HepG2 (cell line): ENCODE results near the gene CCDC80. TPM values are rescaled to one million over a fixed set of nuclear protein-coding genes. Genes with fewer than 3 reads are reported as not detected.

Source experiments
- EZH2 ChIP-seq: conservative IDR thresholded peaks from 2 replicates; pipeline ENCODE4 v1.6.1; 2012; ENCODE audit warnings: mild to moderate bottlenecking, low read depth, low read length, moderate library complexity
- FOXP1 ChIP-seq, 2 experiments: fragments of 450-650 bp in 1 of 2; IDR thresholded peaks; 2 replicates each; pipeline ENCODE4 v1.6.1; 2017 to 2018; ENCODE audit warnings: antibody characterized with exemption in 1 of 2
- MTF1 ChIP-seq: sonication (generic); formaldehyde crosslinking; IDR thresholded peaks from 2 replicates; pipeline ENCODE4 v1.5.0; 2020; ENCODE audit warnings: missing genetic modification reagents
- MYC ChIP-seq: sonication (generic); formaldehyde crosslinking; IDR thresholded peaks from 2 replicates; pipeline ENCODE4 v1.9.0; 2021; ENCODE audit warnings: missing genetic modification reagents, borderline replicate concordance
- REXO4 ChIP-seq: sonication (generic); formaldehyde crosslinking; IDR thresholded peaks from 2 replicates; pipeline ENCODE4 v1.8.0; 2022; ENCODE audit warnings: missing genetic modification reagents, mild to moderate bottlenecking, borderline replicate concordance
- RORA ChIP-seq: sonication (generic); formaldehyde crosslinking; IDR thresholded peaks from 2 replicates; pipeline ENCODE4 v1.5.0; 2020; ENCODE audit warnings: mild to moderate bottlenecking, missing genetic modification reagents, moderate library complexity
- ZBTB21 ChIP-seq: sonication (generic); formaldehyde crosslinking; IDR thresholded peaks from 2 replicates; pipeline ENCODE4 v1.4.0; 2020; ENCODE audit warnings: missing genetic modification reagents
- ZNF10 ChIP-seq: sonication (generic); formaldehyde crosslinking; IDR thresholded peaks from 2 replicates; pipeline ENCODE4 v1.4.0; 2020; ENCODE audit warnings: mild to moderate bottlenecking, low read depth, missing genetic modification reagents, borderline replicate concordance
- ZNF17 ChIP-seq: sonication (generic); formaldehyde crosslinking; IDR thresholded peaks from 2 replicates; pipeline ENCODE4 v1.5.0; 2020; ENCODE audit warnings: mild to moderate bottlenecking, missing genetic modification reagents
- ZNF550 ChIP-seq: sonication (generic); formaldehyde crosslinking; IDR thresholded peaks from 2 replicates; pipeline ENCODE4 v1.4.0; 2020; ENCODE audit warnings: mild to moderate bottlenecking, missing genetic modification reagents, borderline replicate concordance
- ZNF558 ChIP-seq: sonication (generic); formaldehyde crosslinking; IDR thresholded peaks from 2 replicates; pipeline ENCODE4 v1.9.0; 2022; ENCODE audit warnings: mild to moderate bottlenecking, missing genetic modification reagents, borderline replicate concordance
- ZNF703 ChIP-seq: sonication (generic); formaldehyde crosslinking; IDR thresholded peaks from 2 replicates; pipeline ENCODE4 v1.5.1; 2020; ENCODE audit warnings: missing genetic modification reagents, mild to moderate bottlenecking, moderate library complexity, borderline replicate concordance
- ZNF710 ChIP-seq: sonication (generic); formaldehyde crosslinking; IDR thresholded peaks from 2 replicates; pipeline ENCODE4 v1.5.0; 2020; ENCODE audit warnings: mild to moderate bottlenecking, missing genetic modification reagents, borderline replicate concordance
- ZSCAN22 ChIP-seq: sonication (generic); formaldehyde crosslinking; IDR thresholded peaks from 2 replicates; pipeline ENCODE4 v1.4.0; 2020; ENCODE audit warnings: mild to moderate bottlenecking, missing genetic modification reagents
- polyA plus RNA-seq, 8 experiments: library from polyadenylated mRNA; depleted of rRNA in 3 of 8; stranded (reverse) in 7 of 8; unstranded in 1 of 8; fragments of >200 nt; fragmentation: Illumina TruSeq in 4 of 8; extraction: Trizol in 4 of 8; gene quantifications; 2 replicates each; pipeline versions ENCODE4 v1.2.1 to v1.2.3, GENCODE V29; 2011 to 2016; ENCODE audit warnings: low read depth in 4 of 8, missing spikeins in 1 of 8, mixed read lengths in 1 of 8; ENCODE audit not compliant: insufficient read depth in 1 of 8
- total RNA-seq, 5 experiments: library from RNA; depleted of rRNA; stranded (reverse); fragments of >200 nt; fragmentation: Illumina TruSeq; extraction: Trizol; gene quantifications; 2 replicates each; pipeline ENCODE4 v1.2.3, GENCODE V29; 2016; ENCODE audit warnings: low read depth in 1 of 5
- TF ChIP-seq, protein P1 (sequence below): sonication (generic); formaldehyde crosslinking; IDR thresholded peaks from 2 replicates; pipeline ENCODE4 v1.8.0; 2022; ENCODE audit warnings: missing genetic modification reagents, mild to moderate bottlenecking, inconsistent platforms, borderline replicate concordance
- TF ChIP-seq, protein P2 (sequence below): sonication (generic); formaldehyde crosslinking; IDR thresholded peaks from 2 replicates; pipeline ENCODE4 v1.4.0; 2020; ENCODE audit warnings: missing genetic modification reagents, borderline replicate concordance
- TF ChIP-seq, protein P3 (sequence below): sonication (generic); formaldehyde crosslinking; IDR thresholded peaks from 2 replicates; pipeline ENCODE4 v1.9.0; 2021; ENCODE audit warnings: mild to moderate bottlenecking, missing genetic modification reagents

The CCDC80 gene
- total and polyA plus RNA-seq, 2 of the 13 experiments (the other 11 are each of a cell fraction or from before 2014, with no cell fraction given) = not detected

DNA sequence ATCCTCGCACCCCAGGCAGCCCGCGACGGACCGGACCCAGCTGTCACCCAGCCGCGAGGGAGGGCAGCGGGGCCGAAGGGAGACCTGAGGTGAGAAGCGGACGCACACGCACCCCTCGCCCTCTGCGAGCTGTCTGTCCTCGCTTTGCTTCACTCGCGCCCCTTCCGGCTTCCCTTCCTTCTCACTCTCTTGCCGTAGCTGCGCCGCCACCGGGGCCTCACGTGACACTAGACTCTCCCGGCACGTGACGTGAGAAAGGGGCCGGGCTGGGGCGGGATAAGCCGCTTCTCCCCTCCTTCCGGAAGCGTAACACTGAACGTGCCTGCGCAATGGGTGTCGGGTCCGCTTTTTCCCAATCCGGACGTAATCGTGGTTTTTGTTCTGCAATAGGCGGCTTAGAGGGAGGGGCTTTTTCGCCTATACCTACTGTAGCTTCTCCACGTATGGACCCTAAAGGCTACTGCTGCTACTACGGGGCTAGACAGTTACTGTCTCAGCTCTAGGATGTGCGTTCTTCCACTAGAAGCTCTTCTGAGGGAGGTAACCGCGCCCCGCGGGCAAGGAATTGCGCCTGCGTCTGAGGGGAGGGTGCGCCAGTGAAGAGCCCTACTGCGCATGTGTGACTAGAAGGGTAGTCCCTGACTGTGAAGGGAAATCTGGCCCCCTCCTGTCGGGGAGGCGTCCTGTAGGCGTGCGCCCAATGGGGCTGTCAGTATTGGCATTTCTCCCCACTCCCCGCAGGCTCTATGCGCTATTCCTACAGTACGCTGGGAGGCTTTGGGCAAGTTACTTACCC lies 79.0 kb downstream of the CCDC80 start, which contains the start of the genes ATG3 and SLC35A5 (continued):
- TF ChIP-seq MYC (CRISPR knock-in tag) (peak; percentile 75; the same call in 1 of the 2 replicates), ZNF703 (CRISPR knock-in tag) (peak; percentile 90; the same call in 1 of the 2 replicates), MTF1 (CRISPR knock-in tag) (no peak), ZNF17 (CRISPR knock-in tag) (0 out of 2 replicates have a peak, but pooled peaks have one; percentile 55), ZNF10 (no peak), ZSCAN22 (no peak), FOXP1 (IDR thresholded peaks at IDR 0.05) (peak; percentile 47; the same call in 1 of the 2 replicates), FOXP1 (CRISPR knock-in tag; IDR thresholded peaks at IDR 0.05) (no peak; the same call in 1 of the 2 replicates), ZNF550 (CRISPR knock-in tag) (no peak), ZNF710 (CRISPR knock-in tag) (peak; percentile 27; the same call in 1 of the 2 replicates), RORA (no peak), ZBTB21 (0 out of 2 replicates have a peak, but pooled peaks have one; percentile 24), ZNF558 (CRISPR knock-in tag) (no peak), REXO4 (CRISPR knock-in tag) (no peak), EZH2 (no peak)
- TF ChIP-seq, protein P1, sequence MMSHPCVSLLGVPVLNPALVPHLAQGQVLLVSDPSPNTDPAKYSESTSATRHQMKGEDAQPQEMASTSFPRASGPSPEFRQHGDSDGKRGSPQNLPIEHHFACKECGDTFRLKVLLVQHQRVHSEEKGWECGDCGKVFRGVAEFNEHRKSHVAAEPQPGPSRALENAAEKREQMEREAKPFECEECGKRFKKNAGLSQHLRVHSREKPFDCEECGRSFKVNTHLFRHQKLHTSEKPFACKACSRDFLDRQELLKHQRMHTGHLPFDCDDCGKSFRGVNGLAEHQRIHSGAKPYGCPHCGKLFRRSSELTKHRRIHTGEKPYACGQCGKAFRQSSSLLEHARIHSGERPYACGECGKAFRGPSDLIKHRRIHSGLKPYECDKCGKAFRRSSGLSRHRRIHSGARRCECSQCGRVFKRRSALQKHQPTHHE (CRISPR knock-in tag) = no peak; the same call in 1 of the 2 replicates
- TF ChIP-seq, protein P2, sequence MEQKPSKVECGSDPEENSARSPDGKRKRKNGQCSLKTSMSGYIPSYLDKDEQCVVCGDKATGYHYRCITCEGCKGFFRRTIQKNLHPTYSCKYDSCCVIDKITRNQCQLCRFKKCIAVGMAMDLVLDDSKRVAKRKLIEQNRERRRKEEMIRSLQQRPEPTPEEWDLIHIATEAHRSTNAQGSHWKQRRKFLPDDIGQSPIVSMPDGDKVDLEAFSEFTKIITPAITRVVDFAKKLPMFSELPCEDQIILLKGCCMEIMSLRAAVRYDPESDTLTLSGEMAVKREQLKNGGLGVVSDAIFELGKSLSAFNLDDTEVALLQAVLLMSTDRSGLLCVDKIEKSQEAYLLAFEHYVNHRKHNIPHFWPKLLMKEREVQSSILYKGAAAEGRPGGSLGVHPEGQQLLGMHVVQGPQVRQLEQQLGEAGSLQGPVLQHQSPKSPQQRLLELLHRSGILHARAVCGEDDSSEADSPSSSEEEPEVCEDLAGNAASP = no peak; the same call in 1 of the 2 replicates
- TF ChIP-seq, protein P3, sequence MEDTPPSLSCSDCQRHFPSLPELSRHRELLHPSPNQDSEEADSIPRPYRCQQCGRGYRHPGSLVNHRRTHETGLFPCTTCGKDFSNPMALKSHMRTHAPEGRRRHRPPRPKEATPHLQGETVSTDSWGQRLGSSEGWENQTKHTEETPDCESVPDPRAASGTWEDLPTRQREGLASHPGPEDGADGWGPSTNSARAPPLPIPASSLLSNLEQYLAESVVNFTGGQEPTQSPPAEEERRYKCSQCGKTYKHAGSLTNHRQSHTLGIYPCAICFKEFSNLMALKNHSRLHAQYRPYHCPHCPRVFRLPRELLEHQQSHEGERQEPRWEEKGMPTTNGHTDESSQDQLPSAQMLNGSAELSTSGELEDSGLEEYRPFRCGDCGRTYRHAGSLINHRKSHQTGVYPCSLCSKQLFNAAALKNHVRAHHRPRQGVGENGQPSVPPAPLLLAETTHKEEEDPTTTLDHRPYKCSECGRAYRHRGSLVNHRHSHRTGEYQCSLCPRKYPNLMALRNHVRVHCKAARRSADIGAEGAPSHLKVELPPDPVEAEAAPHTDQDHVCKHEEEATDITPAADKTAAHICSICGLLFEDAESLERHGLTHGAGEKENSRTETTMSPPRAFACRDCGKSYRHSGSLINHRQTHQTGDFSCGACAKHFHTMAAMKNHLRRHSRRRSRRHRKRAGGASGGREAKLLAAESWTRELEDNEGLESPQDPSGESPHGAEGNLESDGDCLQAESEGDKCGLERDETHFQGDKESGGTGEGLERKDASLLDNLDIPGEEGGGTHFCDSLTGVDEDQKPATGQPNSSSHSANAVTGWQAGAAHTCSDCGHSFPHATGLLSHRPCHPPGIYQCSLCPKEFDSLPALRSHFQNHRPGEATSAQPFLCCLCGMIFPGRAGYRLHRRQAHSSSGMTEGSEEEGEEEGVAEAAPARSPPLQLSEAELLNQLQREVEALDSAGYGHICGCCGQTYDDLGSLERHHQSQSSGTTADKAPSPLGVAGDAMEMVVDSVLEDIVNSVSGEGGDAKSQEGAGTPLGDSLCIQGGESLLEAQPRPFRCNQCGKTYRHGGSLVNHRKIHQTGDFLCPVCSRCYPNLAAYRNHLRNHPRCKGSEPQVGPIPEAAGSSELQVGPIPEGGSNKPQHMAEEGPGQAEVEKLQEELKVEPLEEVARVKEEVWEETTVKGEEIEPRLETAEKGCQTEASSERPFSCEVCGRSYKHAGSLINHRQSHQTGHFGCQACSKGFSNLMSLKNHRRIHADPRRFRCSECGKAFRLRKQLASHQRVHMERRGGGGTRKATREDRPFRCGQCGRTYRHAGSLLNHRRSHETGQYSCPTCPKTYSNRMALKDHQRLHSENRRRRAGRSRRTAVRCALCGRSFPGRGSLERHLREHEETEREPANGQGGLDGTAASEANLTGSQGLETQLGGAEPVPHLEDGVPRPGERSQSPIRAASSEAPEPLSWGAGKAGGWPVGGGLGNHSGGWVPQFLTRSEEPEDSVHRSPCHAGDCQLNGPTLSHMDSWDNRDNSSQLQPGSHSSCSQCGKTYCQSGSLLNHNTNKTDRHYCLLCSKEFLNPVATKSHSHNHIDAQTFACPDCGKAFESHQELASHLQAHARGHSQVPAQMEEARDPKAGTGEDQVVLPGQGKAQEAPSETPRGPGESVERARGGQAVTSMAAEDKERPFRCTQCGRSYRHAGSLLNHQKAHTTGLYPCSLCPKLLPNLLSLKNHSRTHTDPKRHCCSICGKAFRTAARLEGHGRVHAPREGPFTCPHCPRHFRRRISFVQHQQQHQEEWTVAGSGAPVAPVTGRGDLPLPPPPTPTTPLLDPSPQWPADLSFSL (CRISPR knock-in tag) = no peak; the same call in 1 of the 2 replicates
